Measurements from ENCODE around the gene RNF10.
A peak's percentile ranks its signal among the peaks of the same experiment; 100 is the strongest.

RNF10 gene

GRCh38 chr12:120495186-120495730 lies 38.9 kb upstream of the RNF10 start:
- DNase-seq (ENCODE audit: low spot score) = no peak
- TF ChIP-seq CTCF (IDR thresholded peaks at IDR 0.05; ENCODE audit: extremely low read depth, missing control alignments) = no peak

GRCh38 chr12:120495731-120496412 lies 38.3 kb upstream of the RNF10 start, which contains the start of gene DYNLL1:
DYNLL1 (plus strand) TSS chr12:120496113; CDS start chr12:120496422, 309 bp downstream.
- peak; percentile 97 for DNase-seq (ENCODE audit: low spot score)
- TF ChIP-seq CTCF (IDR thresholded peaks at IDR 0.05; ENCODE audit: extremely low read depth, missing control alignments) = no peak

- no peak for TF ChIP-seq CTCF (IDR thresholded peaks at IDR 0.05; ENCODE audit: extremely low read depth, missing control alignments)
- DNase-seq (ENCODE audit: low spot score) = peak; percentile 68
These were observed 37.5 kb upstream of the RNF10 start for GRCh38 chr12:120496413-120497340.

GRCh38 chr12:120497524-120498150 lies 36.5 kb upstream of the RNF10 start:
- DNase-seq (ENCODE audit: low spot score) = no peak
- TF ChIP-seq CTCF (IDR thresholded peaks at IDR 0.05; ENCODE audit: extremely low read depth, missing control alignments) = no peak

- DNase-seq (ENCODE audit: low spot score) = no peak
- no peak for TF ChIP-seq CTCF (IDR thresholded peaks at IDR 0.05; ENCODE audit: extremely low read depth, missing control alignments)
These were observed 35.2 kb upstream of the RNF10 start for GRCh38 chr12:120498870-120499515.

- DNase-seq (ENCODE audit: low spot score) = no peak
- no peak for TF ChIP-seq CTCF (IDR thresholded peaks at IDR 0.05; ENCODE audit: extremely low read depth, missing control alignments)
These were observed 33.6 kb upstream of the RNF10 start for GRCh38 chr12:120500581-120500980.
